Right atrium auricular region (tissue), 2 donors: Measurements from ENCODE around the gene LMAN2L. TPM values are rescaled to one million over a fixed set of nuclear protein-coding genes. Genes with fewer than 3 reads are reported as not detected.

Experiments used
- DNase-seq: peaks from one replicate; pipeline ENCODE4 v3.0.0-alpha.2; 2019; ENCODE audit warnings: low spot score
- H3K27ac ChIP-seq, 2 donors: fragments of 200-600 bp; sonication (generic); 1 replicate in 1 of 2; 2 replicates in 1 of 2; pipeline ENCODE4 v1.5.1; 2016 to 2019
- H3K27me3 ChIP-seq, 2 donors: fragments of 200-600 bp; sonication (generic); one replicate each; pipeline versions ENCODE4 v1.5.1 to v1.6.0; 2017 to 2019
- H3K36me3 ChIP-seq: fragments of 200-600 bp; sonication (generic); one replicate; pipeline ENCODE4 v1.5.1; 2016
- H3K4me1 ChIP-seq, 2 donors: fragments of 200-600 bp; sonication (generic); one replicate each; pipeline versions ENCODE4 v1.5.1 to v1.6.0; 2017 to 2019
- H3K4me3 ChIP-seq, 2 donors: fragments of 200-600 bp; sonication (generic); 1 replicate in 1 of 2; 2 replicates in 1 of 2; pipeline ENCODE4 v1.5.1; 2017 to 2019; ENCODE audit warnings: mild to moderate bottlenecking in 1 of 2, moderate library complexity in 1 of 2
- H3K9me3 ChIP-seq, 2 donors: fragments of 200-600 bp; sonication (generic); one replicate each; pipeline ENCODE4 v1.5.1; 2019
- total RNA-seq, 2 donors: library from RNA; depleted of rRNA; stranded (reverse); fragments of >200 nt; gene quantifications; one replicate each; pipeline ENCODE4 v1.1.0, GENCODE V29; 2016
- TF ChIP-seq, protein P1 (sequence below), 2 donors: fragments of 200-600 bp; sonication (generic); IDR thresholded peaks; one replicate each; pipeline ENCODE4 v1.5.1; 2019; ENCODE audit warnings: antibody characterized with exemption in 2 of 2

LMAN2L gene
- total RNA-seq, 2 donors from 2014 or later = 13.6 to 15.6 TPM

GRCh38 chr2:96775160-96775559, 35.3 kb upstream of the LMAN2L start:
- no peak for DNase-seq
- Histone ChIP-seq H3K4me3 (no peak overlapping the region), H3K9me3 (no peaks in the 10 kb centered on the region), H3K27ac (no peak overlapping the region), H3K36me3 (no peaks in the 10 kb centered on the region), H3K27me3 (no peaks in the 10 kb centered on the region), H3K4me1 (peaks cover 0 to 6% of the 10 kb centered on the region in 2 donors)
- TF ChIP-seq, protein P1, sequence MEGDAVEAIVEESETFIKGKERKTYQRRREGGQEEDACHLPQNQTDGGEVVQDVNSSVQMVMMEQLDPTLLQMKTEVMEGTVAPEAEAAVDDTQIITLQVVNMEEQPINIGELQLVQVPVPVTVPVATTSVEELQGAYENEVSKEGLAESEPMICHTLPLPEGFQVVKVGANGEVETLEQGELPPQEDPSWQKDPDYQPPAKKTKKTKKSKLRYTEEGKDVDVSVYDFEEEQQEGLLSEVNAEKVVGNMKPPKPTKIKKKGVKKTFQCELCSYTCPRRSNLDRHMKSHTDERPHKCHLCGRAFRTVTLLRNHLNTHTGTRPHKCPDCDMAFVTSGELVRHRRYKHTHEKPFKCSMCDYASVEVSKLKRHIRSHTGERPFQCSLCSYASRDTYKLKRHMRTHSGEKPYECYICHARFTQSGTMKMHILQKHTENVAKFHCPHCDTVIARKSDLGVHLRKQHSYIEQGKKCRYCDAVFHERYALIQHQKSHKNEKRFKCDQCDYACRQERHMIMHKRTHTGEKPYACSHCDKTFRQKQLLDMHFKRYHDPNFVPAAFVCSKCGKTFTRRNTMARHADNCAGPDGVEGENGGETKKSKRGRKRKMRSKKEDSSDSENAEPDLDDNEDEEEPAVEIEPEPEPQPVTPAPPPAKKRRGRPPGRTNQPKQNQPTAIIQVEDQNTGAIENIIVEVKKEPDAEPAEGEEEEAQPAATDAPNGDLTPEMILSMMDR (IDR thresholded peaks at IDR 0.05) = no peak

DNA sequence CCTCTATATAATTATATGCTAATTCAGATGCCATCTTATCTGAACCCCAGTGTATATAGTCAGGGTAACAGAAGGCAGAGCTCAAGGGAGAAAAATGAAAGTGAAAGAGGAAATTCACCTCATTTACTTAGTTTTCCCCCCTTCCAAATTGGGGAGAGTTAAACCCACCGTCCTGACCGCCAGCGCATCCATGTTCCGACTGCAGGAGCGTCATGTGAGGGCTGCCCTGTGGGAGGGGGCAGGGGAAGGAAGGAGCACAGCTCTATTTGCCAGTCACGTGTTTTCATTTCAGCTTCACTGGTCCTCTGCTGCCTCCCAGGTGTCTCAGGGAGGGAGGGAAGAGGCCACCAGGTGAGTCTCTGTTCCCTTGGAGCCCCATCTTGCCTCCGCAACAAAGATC, 34.1 kb upstream of the LMAN2L start:
- no peaks in the 10 kb centered on the region for H3K9me3 ChIP-seq
- no peaks in the 10 kb centered on the region for H3K27me3 ChIP-seq
- H3K36me3 ChIP-seq = no peaks in the 10 kb centered on the region
- no peak overlapping the region for H3K4me3 ChIP-seq
- TF ChIP-seq, protein P1 (IDR thresholded peaks at IDR 0.05) = no peak
- no peak overlapping the region for H3K27ac ChIP-seq
- DNase-seq = no peak
- peaks cover 0 to 14% of the 10 kb centered on the region in 2 donors for H3K4me1 ChIP-seq

- Histone ChIP-seq H3K36me3 (no peaks in the 10 kb centered on the region), H3K27ac (no peak overlapping the region), H3K4me1 (peaks cover 0 to 14% of the 10 kb centered on the region in 2 donors), H3K9me3 (no peaks in the 10 kb centered on the region), H3K27me3 (no peaks in the 10 kb centered on the region), H3K4me3 (no peak overlapping the region)
- no peak for DNase-seq
- TF ChIP-seq, protein P1 (IDR thresholded peaks at IDR 0.05) = no peak
These were observed 33.2 kb upstream of the LMAN2L start for GRCh38 chr2:96772903-96773671.

GRCh38 chr2:96771796-96772618, 32.1 kb upstream of the LMAN2L start:
- Histone ChIP-seq H3K9me3 (no peaks in the 10 kb centered on the region), H3K27ac (no peak overlapping the region), H3K27me3 (no peaks in the 10 kb centered on the region), H3K36me3 (no peaks in the 10 kb centered on the region), H3K4me3 (no peak overlapping the region), H3K4me1 (peaks cover 0 to 14% of the 10 kb centered on the region in 2 donors)
- TF ChIP-seq, protein P1 (IDR thresholded peaks at IDR 0.05) = no peak
- DNase-seq = no peak

GRCh38 chr2:96770442-96771202, 30.8 kb upstream of the LMAN2L start:
- H3K27me3 ChIP-seq = no peaks in the 10 kb centered on the region
- DNase-seq = no peak
- H3K4me3 ChIP-seq = no peak overlapping the region
- TF ChIP-seq, protein P1 (IDR thresholded peaks at IDR 0.05) = no peak
- H3K27ac ChIP-seq = peak overlapping the region; percentile 69 to 76
- H3K36me3 ChIP-seq = no peaks in the 10 kb centered on the region
- H3K4me1 ChIP-seq = peaks cover 0 to 14% of the 10 kb centered on the region in 2 donors
- no peaks in the 10 kb centered on the region for H3K9me3 ChIP-seq
